ENCODE measurements around the gene GNAQ. TPM values are rescaled to one million over a fixed set of nuclear protein-coding genes. Genes with fewer than 3 reads are reported as not detected.

The GNAQ gene
- total RNA-seq, 4 donors from 2014 or later: 13.1 to 19.7 (median 16.4) TPM

DNA sequence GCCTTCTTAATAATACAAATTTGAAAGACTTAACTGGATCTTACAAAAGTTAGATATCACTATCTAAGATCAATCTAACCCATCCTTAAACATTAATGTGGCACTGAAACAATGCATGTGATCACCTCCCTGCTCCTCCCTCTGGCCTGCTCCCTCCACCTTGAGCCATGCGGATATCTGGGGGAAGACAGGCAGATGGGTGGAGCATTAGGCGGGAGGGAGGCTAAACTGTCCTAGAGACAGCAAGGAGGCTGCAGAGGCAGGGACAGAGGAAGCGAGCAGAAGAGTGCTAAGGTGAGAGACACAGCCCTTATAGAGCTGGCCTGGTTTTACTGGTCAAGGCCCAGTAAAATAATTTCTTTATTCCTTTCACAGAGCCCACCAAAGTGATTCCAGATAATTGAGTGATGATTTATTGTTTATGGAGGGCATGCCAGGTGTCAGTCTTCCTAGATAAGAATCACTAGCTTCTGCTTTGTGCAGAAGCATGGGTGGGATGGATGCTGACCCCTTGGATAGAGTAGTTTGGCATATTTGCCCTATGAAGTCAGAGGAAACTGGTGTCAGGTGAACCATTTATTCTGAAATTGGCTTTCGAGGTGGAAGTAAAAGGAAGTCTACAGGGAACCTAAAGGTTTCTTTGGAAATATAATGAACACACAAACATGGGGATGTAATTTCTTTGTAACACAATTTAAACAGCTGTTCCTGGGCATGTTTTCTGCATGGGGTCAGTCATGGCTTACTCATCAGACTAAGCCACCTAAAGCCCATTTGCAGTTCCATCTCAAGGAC lies 188.3 kb downstream of the GNAQ start:
- H3K4me3 ChIP-seq (ENCODE audit: low read depth, poor library complexity, severe bottlenecking): no peak overlapping the region
- no peak for TF ChIP-seq POLR2A (IDR thresholded peaks at IDR 0.05)
- TF ChIP-seq, protein P1, sequence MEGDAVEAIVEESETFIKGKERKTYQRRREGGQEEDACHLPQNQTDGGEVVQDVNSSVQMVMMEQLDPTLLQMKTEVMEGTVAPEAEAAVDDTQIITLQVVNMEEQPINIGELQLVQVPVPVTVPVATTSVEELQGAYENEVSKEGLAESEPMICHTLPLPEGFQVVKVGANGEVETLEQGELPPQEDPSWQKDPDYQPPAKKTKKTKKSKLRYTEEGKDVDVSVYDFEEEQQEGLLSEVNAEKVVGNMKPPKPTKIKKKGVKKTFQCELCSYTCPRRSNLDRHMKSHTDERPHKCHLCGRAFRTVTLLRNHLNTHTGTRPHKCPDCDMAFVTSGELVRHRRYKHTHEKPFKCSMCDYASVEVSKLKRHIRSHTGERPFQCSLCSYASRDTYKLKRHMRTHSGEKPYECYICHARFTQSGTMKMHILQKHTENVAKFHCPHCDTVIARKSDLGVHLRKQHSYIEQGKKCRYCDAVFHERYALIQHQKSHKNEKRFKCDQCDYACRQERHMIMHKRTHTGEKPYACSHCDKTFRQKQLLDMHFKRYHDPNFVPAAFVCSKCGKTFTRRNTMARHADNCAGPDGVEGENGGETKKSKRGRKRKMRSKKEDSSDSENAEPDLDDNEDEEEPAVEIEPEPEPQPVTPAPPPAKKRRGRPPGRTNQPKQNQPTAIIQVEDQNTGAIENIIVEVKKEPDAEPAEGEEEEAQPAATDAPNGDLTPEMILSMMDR (IDR thresholded peaks at IDR 0.05): no peak
- WGBS, 2 donors: 92 to 94% methylated on average over 4 of the region's 4 CpGs
- intact Hi-C loops (cut with DNase I; ENCODE audit: low total_unique reads): no loop called here
- DNase-seq (ENCODE audit: low spot score in 2 of 2): no peak

DNA sequence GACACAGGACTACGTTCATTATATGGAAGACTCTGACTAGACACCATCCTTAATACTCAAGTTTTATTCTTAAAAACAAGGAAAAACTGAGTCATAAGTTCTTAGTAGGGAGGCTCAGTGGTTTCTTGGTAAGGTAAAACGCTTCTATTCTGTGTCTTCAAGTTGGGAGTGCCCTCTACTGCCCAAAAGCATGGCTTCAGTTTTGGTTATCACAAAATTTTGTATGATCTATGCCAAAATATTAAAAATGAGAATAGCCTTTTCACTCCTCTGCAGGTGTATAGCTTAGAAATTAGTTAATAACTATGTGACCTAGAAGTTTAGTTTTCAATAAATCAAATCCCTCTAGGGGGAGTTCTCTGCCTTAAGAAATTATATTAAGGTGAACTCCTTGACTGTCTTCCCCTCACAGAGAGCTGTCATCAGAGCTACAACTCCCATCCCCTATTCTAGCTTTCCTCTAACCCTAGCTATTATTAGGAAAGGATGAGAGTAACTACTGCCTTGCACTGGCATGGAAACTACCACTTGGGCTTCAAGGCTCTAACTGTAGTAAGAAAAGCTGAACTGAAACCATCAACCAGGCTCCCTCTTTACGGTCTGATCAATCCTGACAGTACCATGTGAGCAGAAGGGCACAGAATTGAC lies 189.7 kb downstream of the GNAQ start:
- WGBS, 2 donors: 65 to 74% methylated on average over 3 of the region's 3 CpGs
- TF ChIP-seq, protein P1 (IDR thresholded peaks at IDR 0.05): no peak
- no peak for TF ChIP-seq POLR2A (IDR thresholded peaks at IDR 0.05)
- no peak overlapping the region for H3K4me3 ChIP-seq (ENCODE audit: low read depth, poor library complexity, severe bottlenecking)
- no peak for DNase-seq (ENCODE audit: low spot score in 2 of 2)
- intact Hi-C loops (cut with DNase I; ENCODE audit: low total_unique reads): no loop called here

DNA sequence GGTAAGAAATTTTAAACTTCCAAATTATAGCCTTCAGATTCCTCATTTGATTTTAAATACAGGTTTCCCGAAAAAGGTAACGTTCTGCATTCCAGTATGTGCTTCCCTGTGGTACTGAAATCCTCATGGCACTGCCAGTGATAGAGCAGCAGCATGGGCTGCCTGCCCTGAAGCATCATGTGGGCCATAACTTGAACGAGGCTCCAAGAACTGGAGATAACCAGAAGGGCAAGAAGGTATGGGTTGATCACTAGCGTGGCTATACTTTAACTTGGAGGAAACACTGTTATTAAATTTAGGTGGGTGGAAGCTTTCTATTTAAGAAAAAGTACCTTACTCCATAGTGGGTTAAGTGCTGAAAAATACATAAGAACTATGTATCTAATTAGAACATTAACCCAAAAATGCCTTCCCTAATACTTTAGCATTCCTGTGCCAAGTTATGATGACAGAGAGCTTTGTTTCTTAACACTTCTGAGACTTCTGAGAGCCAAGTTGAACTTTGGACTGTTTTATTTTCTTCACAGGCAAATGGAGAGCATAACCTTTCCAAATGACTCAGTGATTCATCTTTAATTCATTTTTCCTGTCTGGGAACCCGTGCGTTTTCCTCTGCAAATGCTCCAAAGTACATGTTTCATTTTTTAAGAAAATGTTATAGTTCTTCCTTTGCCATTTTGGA lies 192.0 kb downstream of the GNAQ start:
- 56 to 63% methylated on average over 6 of the region's 6 CpGs for WGBS, 2 donors
- H3K4me3 ChIP-seq (ENCODE audit: low read depth, poor library complexity, severe bottlenecking): no peak overlapping the region
- no peak for TF ChIP-seq POLR2A (IDR thresholded peaks at IDR 0.05)
- TF ChIP-seq, protein P1 (IDR thresholded peaks at IDR 0.05): no peak
- intact Hi-C loops (cut with DNase I; ENCODE audit: low total_unique reads): no loop called here
- DNase-seq (ENCODE audit: low spot score in 2 of 2): no peak

DNA sequence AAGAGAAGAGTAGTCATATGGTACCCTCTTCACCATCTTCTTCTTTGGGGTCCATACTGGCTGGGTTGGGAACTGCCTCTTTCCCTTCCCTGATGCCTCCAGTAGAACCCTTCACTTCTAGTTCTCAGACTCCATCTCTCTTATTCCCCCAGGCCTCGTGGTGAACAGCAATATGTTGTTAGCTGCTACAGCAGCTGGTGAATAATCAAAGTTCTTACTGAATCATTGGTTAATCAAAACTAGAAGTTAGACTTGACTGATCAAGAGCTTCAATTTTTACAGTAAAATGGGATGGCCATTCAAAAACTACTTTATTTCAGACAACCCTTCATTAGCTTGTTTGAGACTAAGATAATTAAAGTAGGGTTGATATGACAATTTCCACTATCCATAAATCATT lies 192.6 kb downstream of the GNAQ start:
- WGBS, 2 donors: 63 to 69% methylated on average over 1 of the region's 1 CpG
- H3K4me3 ChIP-seq (ENCODE audit: low read depth, poor library complexity, severe bottlenecking): no peak overlapping the region
- no peak for TF ChIP-seq POLR2A (IDR thresholded peaks at IDR 0.05)
- TF ChIP-seq, protein P1 (IDR thresholded peaks at IDR 0.05): no peak
- no peak for DNase-seq (ENCODE audit: low spot score in 2 of 2)
- intact Hi-C loops (cut with DNase I; ENCODE audit: low total_unique reads): no loop called here

DNA sequence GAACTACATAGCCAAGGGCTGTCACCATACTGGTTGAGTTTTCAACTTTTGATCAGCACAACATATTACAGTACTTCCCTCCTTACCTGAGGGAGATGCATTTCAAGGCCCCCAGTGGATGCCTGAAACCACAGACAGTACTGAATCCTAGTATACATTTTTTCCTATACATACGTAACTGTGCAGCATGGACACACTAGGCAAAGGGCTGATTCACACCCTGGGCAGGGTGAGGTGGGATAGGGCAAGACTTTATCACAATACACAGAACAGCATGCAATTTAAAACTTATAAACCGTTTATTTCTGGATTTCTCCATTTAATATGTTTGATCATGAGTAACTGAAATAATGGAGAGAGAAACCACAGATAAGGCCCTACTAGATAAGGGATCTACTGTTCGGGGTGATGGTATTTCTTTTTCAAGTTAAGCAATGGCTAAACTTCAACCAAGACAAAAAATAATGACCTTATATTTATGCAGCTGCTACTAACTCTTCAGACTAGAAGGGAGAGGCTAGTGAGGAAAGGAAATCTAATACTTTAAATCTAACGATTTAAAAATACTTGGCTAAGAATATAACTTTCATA lies 196.6 kb downstream of the GNAQ start:
- WGBS, 2 donors: 82% methylated on average over 4 of the region's 4 CpGs
- no peak overlapping the region for H3K4me3 ChIP-seq (ENCODE audit: low read depth, poor library complexity, severe bottlenecking)
- intact Hi-C loops (cut with DNase I; ENCODE audit: low total_unique reads): no loop called here
- TF ChIP-seq, protein P1 (IDR thresholded peaks at IDR 0.05): no peak
- no peak for TF ChIP-seq POLR2A (IDR thresholded peaks at IDR 0.05)
- no peak for DNase-seq (ENCODE audit: low spot score in 2 of 2)

All from lower leg skin (tissue), 4 donors.